Measurements from ENCODE around the gene PDPR.
"Not testable (repeated sequence)": the region's sequence is repeated elsewhere in the genome, so short reads cannot be mapped to it uniquely, and the experiment has no call there.

DNA sequence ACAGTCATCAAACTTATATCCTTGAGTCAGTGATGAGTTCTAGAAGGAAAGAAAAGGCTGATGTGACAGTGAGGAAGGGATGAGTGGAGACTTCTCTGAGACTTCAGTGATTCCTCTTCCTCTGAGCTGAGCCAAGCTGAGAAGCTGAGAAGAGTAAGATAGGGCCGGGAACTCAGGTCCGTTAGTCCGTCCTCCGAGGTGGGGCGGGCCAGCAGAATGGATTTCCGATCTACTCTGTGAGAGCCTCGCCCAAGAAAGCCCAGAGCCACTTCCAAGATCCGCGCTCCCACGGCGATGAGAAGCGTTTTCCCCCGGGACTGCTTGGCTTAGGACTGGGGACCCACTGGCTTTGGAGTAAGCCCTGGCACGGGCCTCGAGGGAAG lies 542 bp upstream of the PDPR start:
- not testable (repeated sequence) for TF ChIP-seq CTCF (conservative IDR thresholded peaks at IDR 0.05 in 1 of 2, IDR thresholded peaks at IDR 0.05 in 1 of 2; ENCODE audit: low read depth in 1 of 2, low read length in 2 of 2); EZH2 (IDR thresholded peaks at IDR 0.05; ENCODE audit: low read length, missing control alignments)

Measured in fibroblast of lung (primary cell).